Bronchial smooth muscle cell (primary cell): ENCODE results near the gene FDCSP. TPM values are rescaled to one million over a fixed set of nuclear protein-coding genes. Genes with fewer than 3 reads are reported as not detected.

ENCODE experiments used
- total RNA-seq: library from RNA; depleted of rRNA; stranded (reverse); fragments of >200 nt; gene quantifications from 2 replicates; pipeline ENCODE4 v1.2.1, GENCODE V29; 2014

Gene FDCSP
- not detected in 2 replicates for total RNA-seq

DNA sequence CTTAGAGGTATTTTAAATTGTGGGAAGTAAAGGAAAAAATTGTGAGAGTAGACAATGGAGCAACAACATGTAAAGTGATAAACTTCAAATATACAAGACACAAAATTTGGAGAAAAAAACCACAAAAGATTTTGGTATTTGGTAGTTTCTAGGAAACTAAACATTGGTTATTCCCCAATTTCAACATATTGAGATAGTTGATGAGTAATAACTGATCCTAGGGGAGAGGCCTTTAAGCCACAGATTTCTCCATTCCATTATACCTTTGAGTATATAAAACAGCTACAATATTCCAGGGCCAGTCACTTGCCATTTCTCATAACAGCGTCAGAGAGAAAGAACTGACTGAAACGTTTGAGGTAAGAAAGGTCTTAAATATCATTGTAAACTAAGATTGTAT lies at the start of gene FDCSP:
FDCSP (plus strand) TSS at position 301 of the 400 bp plus-strand sequence. CDS start 5,071 bp downstream, outside the sequence.

GRCh38 chr4:70195425-70195824 lies 30.5 kb upstream of the FDCSP start, which contains the start of gene ODAM:
ODAM (plus strand) TSS chr4:70195725; CDS start chr4:70196544, 819 bp downstream.

GRCh38 chr4:70242297-70242696 lies 16.4 kb downstream of the FDCSP start, which contains the start of gene CSN3:
CSN3 (plus strand) TSS chr4:70242597; CDS start chr4:70244820, 2,223 bp downstream.

Other genes with a start within 250 kb of the FDCSP start
- gene STATH, start 230.2 kb upstream of the FDCSP start, total RNA-seq: not detected in 2 replicates
- gene HTN3, start 197.7 kb upstream of the FDCSP start, total RNA-seq: not detected in 2 replicates
- not detected in 2 replicates for gene HTN1, start 175.7 kb upstream of the FDCSP start, total RNA-seq
- gene PRR27, start 71.9 kb upstream of the FDCSP start, total RNA-seq: not detected in 2 replicates
- not detected in 2 replicates for gene ODAM, start 30.4 kb upstream of the FDCSP start, total RNA-seq
- not detected in 2 replicates for gene CSN3, start 16.5 kb downstream of the FDCSP start, total RNA-seq
- gene CABS1, start 108.9 kb downstream of the FDCSP start, total RNA-seq: not detected in 2 replicates
- not detected in 2 replicates for gene SMR3A, start 134.6 kb downstream of the FDCSP start, total RNA-seq
- not detected in 2 replicates for gene SMR3B, start 157.0 kb downstream of the FDCSP start, total RNA-seq
- gene OPRPN, start 171.8 kb downstream of the FDCSP start, total RNA-seq: not detected in 2 replicates
- gene MUC7, start 246.1 kb downstream of the FDCSP start, total RNA-seq: not detected in 2 replicates